AG08396 (cell line): Measurements from ENCODE around the gene ACTL6B.
A peak's percentile ranks its signal among the peaks of the same experiment; 100 is the strongest.
"Not testable (repeated sequence)": the region's sequence is repeated elsewhere in the genome, so short reads cannot be mapped to it uniquely, and the experiment has no call there.

Experiments used
- DNase-seq: peaks from one replicate; pipeline ENCODE4 v3.0.0; 2012; ENCODE audit warnings: low spot score, mixed read lengths

The ACTL6B gene

DNA sequence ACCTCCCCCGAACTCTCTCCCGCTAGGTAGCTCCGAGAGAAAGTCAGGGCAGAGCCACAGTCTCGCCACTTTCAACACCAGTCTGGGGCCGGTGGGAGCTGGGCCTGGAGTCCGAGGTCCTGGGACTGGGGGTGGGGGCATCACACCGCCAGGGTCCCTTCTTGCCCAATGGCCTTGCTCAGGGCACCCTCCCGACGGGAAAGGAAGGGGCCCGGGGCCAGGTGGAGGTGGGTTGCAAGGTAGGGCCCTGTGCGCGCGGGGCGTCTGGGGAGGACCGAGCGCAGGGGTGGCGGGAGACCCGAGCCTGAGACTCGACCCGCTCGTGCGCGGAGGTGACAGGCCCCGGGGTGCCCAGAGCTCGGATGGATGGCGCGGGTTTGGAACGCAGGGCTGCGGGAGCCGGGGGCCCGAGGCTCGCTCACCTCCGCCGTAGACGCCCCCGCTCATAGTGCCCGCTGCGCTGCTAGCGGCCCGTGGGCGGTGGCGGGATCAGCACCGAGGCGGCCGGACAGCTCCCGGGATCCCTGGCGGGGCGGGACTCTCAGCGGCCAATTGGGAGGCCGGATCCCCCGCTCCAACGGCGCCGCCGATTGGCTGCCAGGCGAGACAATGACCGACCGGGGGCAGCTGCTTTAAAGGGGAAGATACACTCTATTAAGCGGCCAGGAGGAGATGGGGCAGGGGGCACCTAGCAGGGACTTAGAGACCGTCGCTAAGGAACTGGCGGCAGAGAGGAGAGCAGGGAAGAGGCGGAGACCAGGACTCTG, at the start of gene ACTL6B:
Gene ACTL6B (minus strand): TSS at position 541 of the 767 bp plus-strand sequence. CDS start 94 bp downstream, at position 447.
- DNase-seq = peak; percentile 92

- DNase-seq = peak; percentile 89
Observed at GRCh38 chr7:100705320-100705752, 49.1 kb upstream of the ACTL6B start.

DNA sequence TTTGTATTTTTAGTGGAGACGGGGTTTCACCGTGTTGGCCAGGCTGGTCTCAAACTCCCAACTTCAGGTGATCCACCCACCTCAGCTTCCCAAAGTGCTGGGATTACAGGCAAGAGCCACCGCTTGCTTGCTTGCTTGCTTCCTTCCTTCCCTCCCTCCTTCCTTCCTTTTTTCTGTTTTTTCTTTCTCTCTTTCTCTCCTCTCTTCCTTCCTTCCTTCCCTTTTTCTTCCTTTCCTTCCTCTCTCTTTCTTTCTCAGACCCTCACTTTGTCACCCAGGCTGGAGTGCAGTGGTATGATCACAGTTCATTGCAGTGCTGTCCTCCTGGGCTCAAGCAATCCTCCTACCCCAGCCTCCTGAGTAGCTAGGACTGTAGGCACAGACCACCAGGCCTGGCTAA, 44.8 kb upstream of the ACTL6B start:
- DNase-seq = not testable (repeated sequence)

DNA sequence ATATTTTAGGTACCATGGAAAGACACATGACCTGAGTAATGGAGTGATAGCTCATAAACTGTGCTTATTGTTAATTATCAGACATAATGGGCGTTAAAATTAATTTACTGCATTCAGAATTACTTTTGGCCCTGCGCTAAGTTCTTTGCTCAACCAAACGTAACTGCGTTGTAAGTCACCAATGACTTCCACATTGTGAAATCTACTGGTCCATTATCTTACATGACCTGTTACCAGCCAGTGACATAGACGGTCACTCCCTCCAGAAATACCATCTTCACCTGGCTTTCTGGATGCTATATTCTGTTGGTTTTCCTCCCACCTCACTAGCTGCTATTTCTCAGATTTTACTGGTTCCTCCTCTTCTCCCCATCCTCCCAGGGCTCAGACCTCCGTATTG, 42.8 kb upstream of the ACTL6B start:
- DNase-seq = no peak

DNA sequence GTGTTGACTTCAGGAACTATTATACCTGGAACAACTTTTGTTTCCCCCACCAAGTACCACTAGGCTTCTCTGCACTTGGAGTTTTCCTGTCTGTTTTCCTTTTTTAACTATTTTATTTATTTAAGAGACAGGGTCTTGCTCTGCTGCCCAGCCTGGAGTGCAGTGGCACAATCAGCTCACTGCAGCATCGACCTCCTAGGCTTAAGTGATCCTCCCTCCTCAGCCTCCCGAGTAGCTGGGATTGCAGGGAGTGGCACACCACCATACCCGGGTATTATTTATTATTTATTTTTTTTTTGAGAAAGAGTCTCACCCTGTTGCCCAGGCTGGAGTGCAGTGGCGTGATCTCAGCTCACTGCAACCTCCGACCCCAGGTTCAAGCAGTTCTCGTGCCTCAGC, 39.9 kb upstream of the ACTL6B start:
- no peak for DNase-seq

DNA sequence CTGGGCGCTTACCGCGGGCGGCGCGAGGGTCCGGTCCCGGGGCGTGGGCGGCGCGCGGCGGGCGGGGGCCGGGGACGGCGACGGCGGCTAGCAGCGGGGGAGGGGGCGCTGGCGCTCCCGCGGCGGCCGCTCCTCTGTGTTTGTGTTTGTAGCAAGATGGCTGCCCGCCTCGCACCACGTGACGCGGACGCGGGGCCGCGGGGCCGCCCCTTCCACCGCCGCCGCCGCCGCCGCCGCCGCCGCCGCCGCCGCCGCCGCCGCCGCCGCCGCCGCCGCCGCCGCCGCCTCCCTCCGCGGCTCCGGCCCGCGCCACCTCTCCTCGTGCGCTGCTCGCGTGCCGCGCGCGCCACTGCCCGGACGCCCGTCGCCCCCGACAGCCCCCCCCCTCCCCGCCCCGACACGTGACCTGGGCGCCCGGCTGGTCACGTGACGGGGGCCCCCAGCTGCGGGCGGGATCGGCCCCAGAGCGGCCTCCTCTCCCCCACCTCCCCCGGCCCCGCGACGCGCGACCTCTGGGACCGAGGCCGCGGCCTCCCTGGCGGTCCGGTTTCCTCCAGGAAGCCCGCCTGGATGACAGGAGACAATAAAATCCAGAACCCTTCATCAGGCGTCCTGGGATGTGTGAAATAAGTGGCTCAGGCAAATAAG, 38.0 kb upstream of the ACTL6B start, which contains the start of gene GIGYF1:
Gene GIGYF1 (minus strand): TSS at position 153 of the 648 bp plus-strand sequence. CDS start 6,012 bp downstream, outside the sequence.
- DNase-seq = peak; percentile 91

DNA sequence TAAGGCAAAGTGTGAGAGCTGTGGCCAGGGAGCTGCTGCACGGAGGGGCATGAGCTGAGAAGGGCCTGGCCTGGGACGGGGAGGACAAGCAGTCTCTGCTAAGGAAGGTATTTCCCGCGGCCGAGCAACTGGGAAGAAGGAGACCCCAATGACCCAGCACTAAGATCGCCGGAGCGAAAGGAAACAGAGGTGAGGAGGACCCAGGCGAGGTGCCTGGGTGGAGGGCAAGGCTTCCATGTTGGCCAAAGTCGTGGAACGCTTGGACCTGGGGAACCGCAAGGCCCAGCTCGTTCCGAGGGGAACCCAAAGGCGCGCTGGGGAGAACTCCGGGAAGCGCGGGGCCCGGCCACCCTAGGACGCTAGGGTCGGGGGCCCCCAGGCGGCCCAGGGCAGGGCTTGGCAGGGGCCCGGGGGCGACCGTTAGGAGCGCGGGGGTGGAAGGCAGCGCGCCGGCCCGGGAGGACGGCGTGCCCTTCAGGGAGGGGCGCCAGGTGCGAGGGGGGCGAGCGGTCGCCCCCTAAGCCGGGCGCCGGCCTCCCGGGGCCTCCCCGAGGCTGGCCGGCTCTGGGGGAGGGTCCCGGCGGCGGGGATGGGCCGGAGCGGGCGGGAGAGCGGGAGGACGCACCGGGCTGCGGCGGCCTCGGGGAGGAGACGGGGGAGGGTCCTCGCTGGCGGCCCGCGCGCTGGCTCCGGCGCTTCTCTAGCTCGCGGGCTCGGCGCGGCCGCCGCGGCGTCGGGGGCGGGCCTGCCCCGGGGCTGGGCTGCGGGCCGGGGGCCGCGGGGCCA, 37.3 kb upstream of the ACTL6B start:
- peak; percentile 44 for DNase-seq

DNA sequence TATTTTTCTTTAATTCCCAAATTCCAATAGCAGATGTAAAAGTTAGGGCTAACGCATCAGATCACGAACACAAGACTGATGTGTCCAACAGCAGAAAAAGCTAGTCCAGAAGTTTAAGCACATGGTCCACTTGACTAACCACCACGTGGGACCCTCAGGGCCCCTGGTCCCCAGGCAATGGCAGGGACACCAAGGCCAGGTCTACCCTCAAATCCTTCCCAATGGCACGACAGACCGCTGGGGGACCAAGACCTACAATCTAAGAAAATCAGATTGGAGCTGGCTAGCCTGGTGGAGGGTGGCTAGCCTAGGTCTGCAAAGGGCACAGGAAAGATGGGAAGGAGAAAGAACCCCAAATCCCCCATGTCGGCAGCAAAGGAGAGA, 36.3 kb upstream of the ACTL6B start:
- DNase-seq = no peak

DNA sequence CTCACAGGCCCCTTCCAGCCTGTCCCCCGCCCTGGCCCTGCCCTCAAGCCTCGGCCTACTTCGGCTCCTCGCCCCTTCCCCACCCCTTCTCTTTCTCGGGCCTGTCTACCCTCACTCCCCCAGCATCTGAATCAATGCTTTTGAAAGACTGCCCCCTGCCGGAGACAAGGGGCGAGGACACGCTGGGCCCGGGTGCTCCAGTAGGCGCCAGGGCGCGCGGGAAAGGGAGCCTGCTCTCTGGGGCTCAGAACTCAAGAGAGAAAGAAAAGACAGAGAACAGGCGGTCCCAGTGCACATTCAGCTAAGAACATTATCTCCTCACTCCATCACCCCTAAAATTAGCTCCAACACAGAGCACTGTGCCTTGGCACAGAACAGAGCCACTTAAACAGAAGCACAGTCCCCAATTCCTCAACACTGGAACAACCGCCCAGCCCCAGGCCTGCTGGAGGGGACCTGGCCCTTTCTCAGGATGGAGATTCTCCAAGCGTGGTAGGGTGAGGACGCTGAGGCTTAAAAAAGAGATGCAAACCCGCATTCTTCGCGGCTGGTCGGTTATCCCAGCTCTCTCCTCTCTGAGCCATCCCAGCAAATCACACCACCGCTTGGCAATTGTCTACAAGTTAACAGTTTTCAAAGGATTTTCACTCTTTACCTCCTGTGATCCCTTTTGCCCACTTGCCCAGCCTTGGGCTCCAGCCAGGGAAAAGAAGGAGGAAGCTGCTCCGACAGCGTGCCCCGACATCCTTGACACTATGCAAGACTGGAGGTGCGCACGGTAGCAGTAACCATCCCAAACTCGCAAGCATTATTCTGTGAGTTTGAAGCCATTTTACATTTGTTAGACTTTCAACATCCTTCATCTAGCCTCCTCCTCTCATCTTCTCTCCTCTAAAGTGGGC, 35.7 kb upstream of the ACTL6B start:
- peak; percentile 91 for DNase-seq

DNA sequence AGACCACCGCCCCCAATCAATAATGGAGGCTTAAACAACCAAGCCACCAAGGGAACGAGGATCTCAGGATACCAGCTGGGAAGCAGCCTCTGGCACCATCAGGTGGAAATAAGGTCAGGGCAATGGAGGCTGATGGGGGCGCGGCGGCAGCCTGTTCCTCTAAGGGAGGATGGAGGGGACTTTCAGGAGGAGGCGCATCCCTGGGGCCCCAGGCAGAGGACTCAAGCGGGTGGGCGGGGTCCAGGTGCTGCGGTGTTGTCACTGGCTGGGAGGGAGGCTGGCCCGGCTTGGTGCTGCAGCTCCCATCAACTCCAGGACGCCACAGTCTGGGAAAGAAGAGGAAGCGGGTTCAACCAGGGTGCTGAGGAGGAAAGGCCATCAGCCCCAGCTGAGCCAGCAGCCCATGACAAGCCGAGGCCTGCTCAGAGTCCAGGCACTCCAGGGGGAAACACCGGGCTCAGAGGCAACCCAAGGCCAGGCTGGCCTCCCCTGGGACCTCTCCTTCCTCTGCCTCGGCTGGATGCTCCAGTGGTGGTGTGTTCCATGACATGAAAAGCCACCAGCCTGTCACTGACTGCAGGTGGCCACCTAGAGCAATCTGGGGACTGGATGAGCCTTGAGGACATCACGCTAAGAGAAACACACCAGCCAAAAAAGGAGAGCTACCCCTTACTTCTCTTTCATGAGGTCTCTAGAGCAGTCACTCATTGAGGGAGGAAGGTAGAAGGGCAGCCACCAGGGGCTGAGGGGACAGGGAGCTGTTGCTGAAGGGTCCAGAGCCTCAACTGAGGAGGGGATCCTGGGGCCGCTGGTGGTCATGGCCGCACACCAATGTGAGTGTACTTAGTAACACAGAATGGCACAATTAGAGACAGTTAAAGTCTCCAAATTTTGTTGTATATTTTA, 33.2 kb upstream of the ACTL6B start:
- DNase-seq = no peak

GRCh38 chr7:100688326-100688860, 32.1 kb upstream of the ACTL6B start:
- DNase-seq = no peak

GRCh38 chr7:100687751-100688300, 31.6 kb upstream of the ACTL6B start:
- DNase-seq = peak; percentile 61

DNA sequence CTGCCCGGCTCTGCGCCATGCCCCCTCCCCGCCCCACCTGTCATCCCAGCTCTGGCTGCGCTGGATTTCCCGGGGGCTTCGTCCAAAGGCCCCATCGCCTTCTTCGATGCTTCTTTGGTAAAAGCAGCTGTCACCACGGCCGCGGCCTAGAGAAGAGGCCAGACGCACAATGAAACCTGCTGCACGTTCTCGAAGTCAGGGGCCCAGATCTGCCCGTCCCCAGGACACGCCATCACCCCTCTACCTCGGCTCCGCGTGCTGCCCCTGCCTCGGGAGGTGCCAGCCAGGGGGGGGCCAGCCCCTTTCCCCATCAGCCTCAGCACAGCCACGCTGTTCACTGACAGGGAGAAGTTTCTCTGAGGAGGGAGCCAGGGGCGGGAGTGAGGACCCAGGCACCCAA, 31.0 kb upstream of the ACTL6B start:
- DNase-seq = peak; percentile 5

DNA sequence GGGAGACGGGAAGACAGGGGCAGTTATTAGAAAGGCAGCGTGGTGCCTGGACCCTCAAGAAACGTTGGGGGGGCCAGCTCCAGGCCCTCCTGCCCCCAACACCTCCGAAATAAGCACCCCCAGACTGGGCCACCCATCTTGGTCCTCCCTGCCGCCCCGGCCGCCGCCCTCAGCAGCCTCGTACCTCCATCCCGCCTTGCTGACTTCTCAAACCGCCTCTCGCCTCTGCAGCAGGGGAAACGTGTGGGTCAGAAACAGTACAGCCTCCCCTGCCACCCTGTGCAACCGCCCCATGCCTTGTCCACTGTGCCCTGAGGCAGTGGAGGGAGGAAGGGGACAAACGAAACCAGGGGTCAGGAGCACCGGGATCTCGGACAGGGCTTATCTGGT, 30.6 kb upstream of the ACTL6B start:
- DNase-seq = peak; percentile 5

GRCh38 chr7:100686201-100686821, 30.1 kb upstream of the ACTL6B start:
- peak; percentile 5 for DNase-seq

DNA sequence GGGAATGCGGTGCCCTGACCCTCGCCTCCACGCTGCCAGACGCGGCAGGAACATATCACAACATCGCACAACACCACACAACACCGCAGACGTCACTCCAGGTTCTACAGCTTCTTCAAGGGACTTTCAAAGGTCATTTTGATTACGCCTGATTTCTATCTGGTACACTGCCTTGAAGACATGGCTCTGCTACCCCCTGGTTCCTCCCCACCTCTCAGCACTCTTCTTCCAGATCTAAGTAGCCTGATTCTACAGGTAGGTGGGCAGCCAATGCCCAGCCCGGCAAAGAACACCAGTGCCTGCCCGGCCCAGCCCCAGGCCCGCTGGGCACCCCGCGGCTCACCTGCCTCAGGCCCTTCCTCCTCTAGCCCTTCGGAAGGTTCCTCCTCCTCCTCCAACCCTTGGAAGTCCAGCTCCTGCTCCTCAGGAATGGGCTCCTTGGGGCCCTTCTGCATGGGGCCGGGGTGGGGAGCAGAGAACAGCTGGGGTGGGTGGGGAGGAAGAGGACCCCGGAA, 29.4 kb upstream of the ACTL6B start:
- DNase-seq = peak; percentile 7

DNA sequence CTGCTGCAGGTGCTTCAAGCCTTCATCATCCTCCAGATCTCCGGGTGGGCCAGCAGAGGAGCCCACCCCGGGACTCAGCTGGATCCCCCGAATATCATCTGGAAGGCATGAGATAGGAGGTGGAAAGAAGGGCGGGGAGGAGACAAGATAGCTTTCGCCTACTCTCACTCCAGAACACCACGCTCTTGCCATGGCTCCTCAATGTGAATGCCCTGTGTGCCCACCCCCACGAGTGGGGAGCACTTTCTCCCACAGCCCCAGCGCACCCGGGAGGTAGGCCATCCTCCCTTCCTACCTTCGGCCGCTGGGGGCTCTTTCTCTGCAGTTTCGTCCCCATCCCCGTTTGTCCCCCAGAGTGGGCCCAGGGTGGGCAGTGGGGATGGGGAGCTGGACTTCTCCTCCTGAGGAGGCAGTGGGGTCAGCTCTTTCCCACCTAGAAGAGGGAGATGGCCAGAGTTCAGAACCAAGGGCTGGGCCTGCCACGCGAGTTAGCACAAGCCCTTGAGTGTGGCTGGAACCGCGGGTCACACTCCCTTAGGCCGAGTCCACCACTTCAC, 28.9 kb upstream of the ACTL6B start:
- peak; percentile 10 for DNase-seq

DNA sequence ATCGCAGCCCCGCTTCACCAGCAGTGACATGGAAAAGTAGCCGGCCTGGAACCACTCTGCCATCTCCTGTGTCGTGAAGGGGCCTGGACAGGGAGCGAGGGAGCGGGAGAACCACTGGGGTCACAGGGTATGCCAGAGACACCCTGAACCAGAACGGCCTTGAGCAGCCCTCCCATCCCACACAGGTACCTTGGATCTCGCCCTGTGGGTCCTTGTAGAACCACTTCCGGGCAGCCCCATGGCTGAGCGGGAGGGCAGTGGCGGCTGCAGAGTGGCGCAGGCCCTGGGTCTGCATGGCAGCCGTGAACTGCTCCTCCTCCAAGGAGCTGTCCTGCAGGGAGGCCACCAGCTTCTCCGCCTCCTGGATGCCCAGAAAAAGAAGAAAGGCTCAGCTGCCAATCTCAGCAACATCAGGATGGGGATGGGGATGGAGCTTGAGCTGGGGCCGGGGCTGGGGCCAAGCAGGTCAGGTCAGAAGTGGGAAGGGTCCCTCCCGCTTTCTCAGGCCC, 28.3 kb upstream of the ACTL6B start:
- peak; percentile 7 for DNase-seq
